CD4-positive, alpha-beta T cell (primary cell): ENCODE measurements around the gene CDCA7L. TPM values are rescaled to one million over a fixed set of nuclear protein-coding genes. Genes with fewer than 3 reads are reported as not detected.

Source experiments
- ATAC-seq: fragments of 200-7000 bp; cut with Tn5 transposase; one replicate; pipeline ENCODE4 v1.10.0; 2022; ENCODE audit warnings: mild to moderate bottlenecking; ENCODE audit not compliant: poor library complexity
- CTCF ChIA-PET: fragments of 350-600 bp; sonication (Branson Sonifier 250); formaldehyde crosslinking; loops from one replicate; lab custom pipeline; 2021; ENCODE audit warnings: antibody characterized with exemption, inconsistent platforms; lab: Charles Lee
- POLR2A ChIA-PET: fragments of 350-600 bp; sonication (Branson Sonifier 250); formaldehyde crosslinking; loops from one replicate; lab custom pipeline; 2021; ENCODE audit warnings: antibody characterized with exemption, inconsistent platforms; lab: Charles Lee
- DNase-seq, 14 experiments: peaks; one replicate each; pipeline ENCODE4 v3.0.0-alpha.2; 2013 to 2020; ENCODE audit warnings: mixed read lengths in 2 of 14
- H3K27ac ChIP-seq, 2 donors: one replicate each; pipeline versions ENCODE4 v1.5.1 to v1.7.0; 2013; ENCODE audit warnings: low read length in 2 of 2, low read depth in 1 of 2, mild to moderate bottlenecking in 1 of 2
- H3K27me3 ChIP-seq, 2 experiments: 1 replicate in 1 of 2; 2 replicates in 1 of 2; pipeline versions ENCODE4 v1.6.1 to v1.7.0; 2013; ENCODE audit warnings: low read length in 2 of 2, control low read depth in 1 of 2, mild to moderate bottlenecking in 1 of 2, moderate library complexity in 1 of 2; ENCODE audit not compliant: insufficient read depth in 2 of 2, control insufficient read depth in 1 of 2
- H3K36me3 ChIP-seq: one replicate; pipeline ENCODE4 v1.6.1; 2013; ENCODE audit warnings: low read length, control low read depth; ENCODE audit not compliant: insufficient read depth
- H3K4me1 ChIP-seq: one replicate; pipeline ENCODE4 v1.6.1; 2013; ENCODE audit warnings: low read length, control low read depth; ENCODE audit not compliant: insufficient read depth
- H3K4me3 ChIP-seq: one replicate; pipeline ENCODE4 v1.5.1; 2013; ENCODE audit warnings: mild to moderate bottlenecking, low read length, moderate library complexity
- H3K9me3 ChIP-seq, 2 experiments: 1 replicate in 1 of 2; 2 replicates in 1 of 2; pipeline versions ENCODE4 v1.6.1 to v1.7.0; 2013; ENCODE audit warnings: low read length in 2 of 2, mild to moderate bottlenecking in 2 of 2, control low read depth in 1 of 2, moderate library complexity in 1 of 2; ENCODE audit not compliant: control insufficient read depth in 1 of 2, insufficient read depth in 1 of 2
- H3K27ac Mint-ChIP-seq: one replicate; pipeline ENCODE4 v1.8.0; 2020; ENCODE audit warnings: mixed read lengths
- H3K27me3 Mint-ChIP-seq: one replicate; pipeline ENCODE4 v1.8.0; 2021; ENCODE audit warnings: mixed read lengths
- H3K36me3 Mint-ChIP-seq: one replicate; pipeline ENCODE4 v1.8.0; 2021; ENCODE audit warnings: low read depth, mixed read lengths
- H3K4me1 Mint-ChIP-seq: one replicate; pipeline ENCODE4 v1.8.0; 2021; ENCODE audit warnings: low read depth, mixed read lengths
- H3K4me3 Mint-ChIP-seq: one replicate; pipeline ENCODE4 v1.8.0; 2020; ENCODE audit warnings: mild to moderate bottlenecking, mixed read lengths
- H3K9me3 Mint-ChIP-seq: one replicate; pipeline ENCODE4 v1.8.0; 2020; ENCODE audit warnings: mixed read lengths
- intact Hi-C, 2 experiments: fragments of 100-400 bp; cut with DNase I in 1 of 2; cut with micrococcal nuclease in 1 of 2; formaldehyde crosslinking; loops; one replicate each; pipeline versions ENCODE4 v1.15.1 to v1.9.0; 2023 to 2025; cut with DNase I, micrococcal nuclease
- total RNA-seq, 174 experiments: library from RNA in 2 of 174; stranded (reverse) in 2 of 174; gene quantifications; one replicate each; pipeline ENCODE4 v1.2.3 and lab custom pipeline; 2021 to 2026
- TF ChIP-seq, protein P1 (sequence below): fragments of 200-600 bp; IDR thresholded peaks from one replicate; pipeline ENCODE4 v1.8.0; 2022; ENCODE audit warnings: antibody characterized with exemption, mild to moderate bottlenecking

Gene CDCA7L
- total RNA-seq, 2 experiments from 2014 or later: 23.1 to 23.7 TPM

DNA sequence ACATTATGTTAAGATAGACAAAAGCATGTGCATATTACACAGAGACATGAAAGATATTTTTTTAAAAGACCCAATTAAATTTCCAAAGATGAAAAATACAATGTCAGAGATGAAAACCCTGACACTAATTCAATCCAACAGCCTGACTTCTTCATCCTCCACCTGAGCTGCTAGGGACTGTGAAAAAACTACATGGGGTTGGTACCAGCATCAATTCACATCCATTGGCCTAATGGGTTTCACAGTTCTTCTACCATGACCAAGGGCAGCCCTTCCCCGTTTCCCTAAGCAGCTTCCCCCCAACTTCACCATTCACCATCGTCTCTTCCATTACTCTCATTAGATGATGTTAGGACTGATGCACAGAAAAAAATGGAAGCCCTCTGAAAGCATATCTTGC is 37.4 kb upstream of the CDCA7L start:
- Histone ChIP-seq H3K4me1 (no peaks in the 10 kb centered on the region), H3K27me3 (no peaks in the 10 kb centered on the region), H3K9me3 (no peaks in the 10 kb centered on the region), H3K36me3 (no peaks in the 10 kb centered on the region), H3K4me3 (no peak overlapping the region), H3K27ac (no peak overlapping the region)
- H3K9me3 Mint-ChIP-seq: no peaks in the 10 kb centered on the region
- H3K4me1 Mint-ChIP-seq: no peaks in the 10 kb centered on the region
- no peaks in the 10 kb centered on the region for H3K36me3 Mint-ChIP-seq
- TF ChIP-seq, protein P1, sequence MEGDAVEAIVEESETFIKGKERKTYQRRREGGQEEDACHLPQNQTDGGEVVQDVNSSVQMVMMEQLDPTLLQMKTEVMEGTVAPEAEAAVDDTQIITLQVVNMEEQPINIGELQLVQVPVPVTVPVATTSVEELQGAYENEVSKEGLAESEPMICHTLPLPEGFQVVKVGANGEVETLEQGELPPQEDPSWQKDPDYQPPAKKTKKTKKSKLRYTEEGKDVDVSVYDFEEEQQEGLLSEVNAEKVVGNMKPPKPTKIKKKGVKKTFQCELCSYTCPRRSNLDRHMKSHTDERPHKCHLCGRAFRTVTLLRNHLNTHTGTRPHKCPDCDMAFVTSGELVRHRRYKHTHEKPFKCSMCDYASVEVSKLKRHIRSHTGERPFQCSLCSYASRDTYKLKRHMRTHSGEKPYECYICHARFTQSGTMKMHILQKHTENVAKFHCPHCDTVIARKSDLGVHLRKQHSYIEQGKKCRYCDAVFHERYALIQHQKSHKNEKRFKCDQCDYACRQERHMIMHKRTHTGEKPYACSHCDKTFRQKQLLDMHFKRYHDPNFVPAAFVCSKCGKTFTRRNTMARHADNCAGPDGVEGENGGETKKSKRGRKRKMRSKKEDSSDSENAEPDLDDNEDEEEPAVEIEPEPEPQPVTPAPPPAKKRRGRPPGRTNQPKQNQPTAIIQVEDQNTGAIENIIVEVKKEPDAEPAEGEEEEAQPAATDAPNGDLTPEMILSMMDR: no peak
- intact Hi-C loops: no loop called here
- H3K4me3 Mint-ChIP-seq: no peak overlapping the region
- no peak overlapping the region for H3K27ac Mint-ChIP-seq
- ATAC-seq: no peak
- ChIA-PET CTCF (no interaction called here), POLR2A (no interaction called here)
- DNase-seq: no peak
- H3K27me3 Mint-ChIP-seq: no peaks in the 10 kb centered on the region

DNA sequence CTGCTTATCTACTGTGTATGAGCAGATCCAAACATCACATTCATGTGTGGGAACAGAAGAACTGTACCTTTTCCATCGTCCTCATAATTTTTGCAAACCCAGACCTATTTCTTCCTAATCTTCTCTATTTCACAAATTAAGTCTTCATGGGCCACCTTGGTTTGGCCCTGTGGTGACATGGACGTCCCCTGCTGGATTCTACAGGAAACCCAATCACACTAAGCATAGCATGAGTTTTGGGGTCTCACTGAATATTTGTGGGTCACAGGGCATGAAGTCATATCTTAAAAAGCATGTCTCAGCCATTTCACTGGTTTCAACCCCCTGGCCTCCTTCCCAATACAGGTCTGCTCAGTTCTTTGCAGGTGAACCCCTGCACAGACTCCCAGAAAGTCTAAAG is 35.8 kb upstream of the CDCA7L start:
- ATAC-seq (no peak), DNase-seq (no peak)
- Mint-ChIP-seq H3K27me3 (no peaks in the 10 kb centered on the region), H3K9me3 (no peaks in the 10 kb centered on the region), H3K27ac (no peak overlapping the region), H3K4me3 (no peak overlapping the region), H3K4me1 (no peaks in the 10 kb centered on the region), H3K36me3 (no peaks in the 10 kb centered on the region)
- H3K9me3 ChIP-seq: no peaks in the 10 kb centered on the region
- no peaks in the 10 kb centered on the region for H3K36me3 ChIP-seq
- H3K27ac ChIP-seq: no peak overlapping the region
- H3K27me3 ChIP-seq: no peaks in the 10 kb centered on the region
- TF ChIP-seq, protein P1: no peak
- CTCF ChIA-PET: no interaction called here
- no peak overlapping the region for H3K4me3 ChIP-seq
- intact Hi-C loops: no loop called here
- H3K4me1 ChIP-seq: no peaks in the 10 kb centered on the region
- POLR2A ChIA-PET: no interaction called here

GRCh38 chr7:21980926-21981500 is 35.3 kb upstream of the CDCA7L start:
- no peak overlapping the region for H3K4me3 Mint-ChIP-seq
- Histone ChIP-seq H3K4me1 (no peaks in the 10 kb centered on the region), H3K27ac (no peak overlapping the region), H3K9me3 (no peaks in the 10 kb centered on the region), H3K27me3 (no peaks in the 10 kb centered on the region), H3K36me3 (no peaks in the 10 kb centered on the region), H3K4me3 (no peak overlapping the region)
- no peaks in the 10 kb centered on the region for H3K27me3 Mint-ChIP-seq
- H3K36me3 Mint-ChIP-seq: no peaks in the 10 kb centered on the region
- no peak overlapping the region for H3K27ac Mint-ChIP-seq
- no peaks in the 10 kb centered on the region for H3K4me1 Mint-ChIP-seq
- DNase-seq: no peak
- H3K9me3 Mint-ChIP-seq: no peaks in the 10 kb centered on the region
- ChIA-PET CTCF (no interaction called here), POLR2A (no interaction called here)
- ATAC-seq: no peak
- intact Hi-C loops: no loop called here
- TF ChIP-seq, protein P1: no peak
